ENCODE results near the gene KIF26A. TPM values are rescaled to one million over a fixed set of nuclear protein-coding genes. Genes with fewer than 3 reads are reported as not detected.
"Not testable (repeated sequence)": the region's sequence is repeated elsewhere in the genome, so short reads cannot be mapped to it uniquely, and the experiment has no call there.

KIF26A gene
- polyA plus RNA-seq, 4 donors, result 0.27 to 8.6 (median 4.8) TPM; not detected in 1

GRCh38 chr14:104208331-104208730, 69.9 kb downstream of the KIF26A start:
- H3K27me3 ChIP-seq (ENCODE audit: control insufficient read depth in 3 of 3, insufficient read depth in 3 of 3, low read length in 3 of 3); DNase-seq; H3K9me3 ChIP-seq (ENCODE audit: control insufficient read depth in 2 of 2, insufficient read depth in 1 of 2, low read depth in 1 of 2, low read length in 1 of 2); H3K36me3 ChIP-seq (ENCODE audit: control insufficient read depth in 3 of 3, insufficient read depth in 2 of 3, low read depth in 1 of 3, low read length in 3 of 3); H3K27ac ChIP-seq (ENCODE audit: low read depth in 1 of 3, low read length in 2 of 3); FAIRE-seq; H3K4me3 ChIP-seq (ENCODE audit: low read depth in 1 of 3, low read length in 3 of 3): not testable (repeated sequence)
- WGBS, 3 donors, result 93 to 96% (median 95%) methylated on average over 18 to 21 of the region's 21 CpGs
- peaks cover 0 to 19% (median 0%) of the 10 kb centered on the region in 3 donors for H3K4me1 ChIP-seq (ENCODE audit: control insufficient read depth in 3 of 3, insufficient read depth in 2 of 3, low read depth in 1 of 3, low read length in 2 of 3)

GRCh38 chr14:104209071-104209470, 70.7 kb downstream of the KIF26A start:
- FAIRE-seq; DNase-seq; H3K36me3 ChIP-seq (ENCODE audit: control insufficient read depth in 3 of 3, insufficient read depth in 2 of 3, low read depth in 1 of 3, low read length in 3 of 3); H3K27ac ChIP-seq (ENCODE audit: low read depth in 1 of 3, low read length in 2 of 3); H3K4me3 ChIP-seq (ENCODE audit: low read depth in 1 of 3, low read length in 3 of 3); H3K9me3 ChIP-seq (ENCODE audit: control insufficient read depth in 2 of 2, insufficient read depth in 1 of 2, low read depth in 1 of 2, low read length in 1 of 2); H3K27me3 ChIP-seq (ENCODE audit: control insufficient read depth in 3 of 3, insufficient read depth in 3 of 3, low read length in 3 of 3): not testable (repeated sequence)
- 89 to 95% (median 92%) methylated on average over 9 to 15 of the region's 15 CpGs for WGBS, 3 donors
- H3K4me1 ChIP-seq (ENCODE audit: control insufficient read depth in 3 of 3, insufficient read depth in 2 of 3, low read depth in 1 of 3, low read length in 2 of 3), result peaks cover 0 to 19% (median 0%) of the 10 kb centered on the region in 3 donors

GRCh38 chr14:104209985-104210816, 71.8 kb downstream of the KIF26A start:
- 78 to 83% (median 78%) methylated on average over 21 of the region's 21 CpGs for WGBS, 3 donors
- Histone ChIP-seq H3K9me3 (ENCODE audit: control insufficient read depth in 2 of 2, insufficient read depth in 1 of 2, low read depth in 1 of 2, low read length in 1 of 2) (no peaks in the 10 kb centered on the region), H3K27me3 (ENCODE audit: control insufficient read depth in 3 of 3, insufficient read depth in 3 of 3, low read length in 3 of 3) (peaks cover 0 to 2% (median 0%) of the 10 kb centered on the region in 3 donors), H3K4me1 (ENCODE audit: control insufficient read depth in 3 of 3, insufficient read depth in 2 of 3, low read depth in 1 of 3, low read length in 2 of 3) (peaks cover 0 to 19% (median 0%) of the 10 kb centered on the region in 3 donors), H3K36me3 (ENCODE audit: control insufficient read depth in 3 of 3, insufficient read depth in 2 of 3, low read depth in 1 of 3, low read length in 3 of 3) (no peaks in the 10 kb centered on the region), H3K27ac (ENCODE audit: low read depth in 1 of 3, low read length in 2 of 3) (no peak overlapping the region), H3K4me3 (ENCODE audit: low read depth in 1 of 3, low read length in 3 of 3) (no peak overlapping the region)
- no peak for DNase-seq
- no peak for FAIRE-seq

- H3K4me1 ChIP-seq (ENCODE audit: control insufficient read depth in 3 of 3, insufficient read depth in 2 of 3, low read depth in 1 of 3, low read length in 2 of 3), result peaks cover 0 to 17% (median 0%) of the 10 kb centered on the region in 3 donors
- H3K9me3 ChIP-seq (ENCODE audit: control insufficient read depth in 2 of 2, insufficient read depth in 1 of 2, low read depth in 1 of 2, low read length in 1 of 2), result no peaks in the 10 kb centered on the region
- DNase-seq (no peak), FAIRE-seq (no peak)
- no peak overlapping the region for H3K27ac ChIP-seq (ENCODE audit: low read depth in 1 of 3, low read length in 2 of 3)
- H3K36me3 ChIP-seq (ENCODE audit: control insufficient read depth in 3 of 3, insufficient read depth in 2 of 3, low read depth in 1 of 3, low read length in 3 of 3), result no peaks in the 10 kb centered on the region
- 83 to 93% (median 87%) methylated on average over 11 of the region's 11 CpGs for WGBS, 3 donors
- H3K4me3 ChIP-seq (ENCODE audit: low read depth in 1 of 3, low read length in 3 of 3), result no peak overlapping the region
- peaks cover 0 to 2% (median 0%) of the 10 kb centered on the region in 3 donors for H3K27me3 ChIP-seq (ENCODE audit: control insufficient read depth in 3 of 3, insufficient read depth in 3 of 3, low read length in 3 of 3)
Measured at GRCh38 chr14:104210817-104211195, 72.4 kb downstream of the KIF26A start.

- Histone ChIP-seq H3K36me3 (ENCODE audit: control insufficient read depth in 3 of 3, insufficient read depth in 2 of 3, low read depth in 1 of 3, low read length in 3 of 3) (no peaks in the 10 kb centered on the region), H3K4me1 (ENCODE audit: control insufficient read depth in 3 of 3, insufficient read depth in 2 of 3, low read depth in 1 of 3, low read length in 2 of 3) (peaks cover 0 to 14% (median 0%) of the 10 kb centered on the region in 3 donors), H3K9me3 (ENCODE audit: control insufficient read depth in 2 of 2, insufficient read depth in 1 of 2, low read depth in 1 of 2, low read length in 1 of 2) (no peaks in the 10 kb centered on the region), H3K27ac (ENCODE audit: low read depth in 1 of 3, low read length in 2 of 3) (no peak overlapping the region), H3K27me3 (ENCODE audit: control insufficient read depth in 3 of 3, insufficient read depth in 3 of 3, low read length in 3 of 3) (peaks cover 0 to 2% (median 0%) of the 10 kb centered on the region in 3 donors), H3K4me3 (ENCODE audit: low read depth in 1 of 3, low read length in 3 of 3) (no peak overlapping the region)
- FAIRE-seq (no peak), DNase-seq (no peak)
- 78 to 84% (median 83%) methylated on average over 11 to 13 of the region's 13 CpGs for WGBS, 3 donors
Measured at GRCh38 chr14:104211215-104211614, 72.8 kb downstream of the KIF26A start.

- DNase-seq, result no peak
- Histone ChIP-seq H3K27me3 (ENCODE audit: control insufficient read depth in 3 of 3, insufficient read depth in 3 of 3, low read length in 3 of 3) (peaks cover 0 to 2% (median 0%) of the 10 kb centered on the region in 3 donors), H3K9me3 (ENCODE audit: control insufficient read depth in 2 of 2, insufficient read depth in 1 of 2, low read depth in 1 of 2, low read length in 1 of 2) (no peaks in the 10 kb centered on the region), H3K27ac (ENCODE audit: low read depth in 1 of 3, low read length in 2 of 3) (no peak overlapping the region), H3K4me3 (ENCODE audit: low read depth in 1 of 3, low read length in 3 of 3) (no peak overlapping the region), H3K36me3 (ENCODE audit: control insufficient read depth in 3 of 3, insufficient read depth in 2 of 3, low read depth in 1 of 3, low read length in 3 of 3) (no peaks in the 10 kb centered on the region), H3K4me1 (ENCODE audit: control insufficient read depth in 3 of 3, insufficient read depth in 2 of 3, low read depth in 1 of 3, low read length in 2 of 3) (peaks cover 0 to 8% (median 0%) of the 10 kb centered on the region in 3 donors)
- FAIRE-seq, result no peak
- WGBS, 3 donors, result 93 to 94% (median 94%) methylated on average over 9 of the region's 9 CpGs
Measured at GRCh38 chr14:104211741-104212140, 73.4 kb downstream of the KIF26A start.

- peaks cover 0 to 2% (median 0%) of the 10 kb centered on the region in 3 donors for H3K27me3 ChIP-seq (ENCODE audit: control insufficient read depth in 3 of 3, insufficient read depth in 3 of 3, low read length in 3 of 3)
- no peak overlapping the region for H3K27ac ChIP-seq (ENCODE audit: low read depth in 1 of 3, low read length in 2 of 3)
- H3K4me1 ChIP-seq (ENCODE audit: control insufficient read depth in 3 of 3, insufficient read depth in 2 of 3, low read depth in 1 of 3, low read length in 2 of 3), result peaks cover 0 to 1% (median 0%) of the 10 kb centered on the region in 3 donors
- FAIRE-seq, result no peak
- H3K9me3 ChIP-seq (ENCODE audit: control insufficient read depth in 2 of 2, insufficient read depth in 1 of 2, low read depth in 1 of 2, low read length in 1 of 2), result no peaks in the 10 kb centered on the region
- 81 to 89% (median 86%) methylated on average over 24 to 27 of the region's 27 CpGs for WGBS, 3 donors
- DNase-seq, result no peak
- no peak overlapping the region for H3K4me3 ChIP-seq (ENCODE audit: low read depth in 1 of 3, low read length in 3 of 3)
- H3K36me3 ChIP-seq (ENCODE audit: control insufficient read depth in 3 of 3, insufficient read depth in 2 of 3, low read depth in 1 of 3, low read length in 3 of 3), result no peaks in the 10 kb centered on the region
Measured at GRCh38 chr14:104212206-104213095, 74.1 kb downstream of the KIF26A start.

- no peak for FAIRE-seq
- Histone ChIP-seq H3K4me1 (ENCODE audit: control insufficient read depth in 3 of 3, insufficient read depth in 2 of 3, low read depth in 1 of 3, low read length in 2 of 3) (no peaks in the 10 kb centered on the region), H3K27me3 (ENCODE audit: control insufficient read depth in 3 of 3, insufficient read depth in 3 of 3, low read length in 3 of 3) (peaks cover 0 to 4% (median 0%) of the 10 kb centered on the region in 3 donors), H3K27ac (ENCODE audit: low read depth in 1 of 3, low read length in 2 of 3) (no peak overlapping the region), H3K4me3 (ENCODE audit: low read depth in 1 of 3, low read length in 3 of 3) (no peak overlapping the region), H3K9me3 (ENCODE audit: control insufficient read depth in 2 of 2, insufficient read depth in 1 of 2, low read depth in 1 of 2, low read length in 1 of 2) (no peaks in the 10 kb centered on the region), H3K36me3 (ENCODE audit: control insufficient read depth in 3 of 3, insufficient read depth in 2 of 3, low read depth in 1 of 3, low read length in 3 of 3) (no peaks in the 10 kb centered on the region)
- DNase-seq, result no peak
- 83 to 88% (median 83%) methylated on average over 29 to 30 of the region's 30 CpGs for WGBS, 3 donors
Measured at GRCh38 chr14:104213301-104214034, 75.1 kb downstream of the KIF26A start.
